GM12872 (cell line): ENCODE data around the gene ZNF800.

ENCODE experiments used
- TF ChIP-seq, protein P1 (sequence below): IDR thresholded peaks from 3 replicates; pipeline ENCODE4 v1.5.1; 2011; ENCODE audit warnings: low read depth, mild to moderate bottlenecking, low read length, moderate library complexity; ENCODE audit not compliant: insufficient read depth

The ZNF800 gene

DNA sequence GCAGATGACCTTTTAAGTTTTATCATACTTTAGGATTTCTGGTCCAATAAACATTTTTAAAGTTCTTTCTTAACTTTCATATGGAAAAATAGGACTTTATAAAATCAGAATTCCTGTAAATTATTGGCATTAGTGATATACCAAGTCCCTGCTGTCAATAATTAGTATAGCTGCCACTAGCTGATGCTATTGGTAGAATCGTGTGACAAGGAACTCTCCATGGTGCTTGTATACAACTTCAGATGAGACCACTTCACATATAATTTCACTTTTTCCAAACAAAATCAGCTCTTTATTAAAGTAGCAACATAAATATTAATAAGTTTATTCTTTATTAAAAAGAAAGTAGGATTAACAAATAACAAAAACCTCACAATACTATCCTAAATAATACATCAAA, 49.9 kb downstream of the ZNF800 start:
- TF ChIP-seq, protein P1, sequence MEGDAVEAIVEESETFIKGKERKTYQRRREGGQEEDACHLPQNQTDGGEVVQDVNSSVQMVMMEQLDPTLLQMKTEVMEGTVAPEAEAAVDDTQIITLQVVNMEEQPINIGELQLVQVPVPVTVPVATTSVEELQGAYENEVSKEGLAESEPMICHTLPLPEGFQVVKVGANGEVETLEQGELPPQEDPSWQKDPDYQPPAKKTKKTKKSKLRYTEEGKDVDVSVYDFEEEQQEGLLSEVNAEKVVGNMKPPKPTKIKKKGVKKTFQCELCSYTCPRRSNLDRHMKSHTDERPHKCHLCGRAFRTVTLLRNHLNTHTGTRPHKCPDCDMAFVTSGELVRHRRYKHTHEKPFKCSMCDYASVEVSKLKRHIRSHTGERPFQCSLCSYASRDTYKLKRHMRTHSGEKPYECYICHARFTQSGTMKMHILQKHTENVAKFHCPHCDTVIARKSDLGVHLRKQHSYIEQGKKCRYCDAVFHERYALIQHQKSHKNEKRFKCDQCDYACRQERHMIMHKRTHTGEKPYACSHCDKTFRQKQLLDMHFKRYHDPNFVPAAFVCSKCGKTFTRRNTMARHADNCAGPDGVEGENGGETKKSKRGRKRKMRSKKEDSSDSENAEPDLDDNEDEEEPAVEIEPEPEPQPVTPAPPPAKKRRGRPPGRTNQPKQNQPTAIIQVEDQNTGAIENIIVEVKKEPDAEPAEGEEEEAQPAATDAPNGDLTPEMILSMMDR = no peak

DNA sequence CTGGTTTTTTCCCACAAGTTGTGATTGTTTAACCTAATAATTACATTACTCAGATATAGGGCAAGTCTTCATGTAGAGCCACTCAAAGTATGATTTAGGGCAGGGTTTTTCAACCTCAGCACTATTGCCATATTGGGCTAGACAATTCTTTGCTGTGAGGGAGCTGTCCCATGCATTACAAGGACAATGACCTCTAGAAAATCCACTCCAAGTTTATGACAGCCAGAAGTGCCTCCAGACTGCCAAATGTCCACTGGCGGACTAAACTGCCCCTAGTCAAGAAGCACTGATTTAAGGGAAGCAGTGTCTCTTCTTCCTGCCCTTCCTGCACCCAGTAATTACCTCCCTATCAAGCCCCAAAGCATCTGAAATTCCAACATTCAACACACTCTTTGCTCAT, 54.4 kb downstream of the ZNF800 start:
- TF ChIP-seq, protein P1 = no peak

DNA sequence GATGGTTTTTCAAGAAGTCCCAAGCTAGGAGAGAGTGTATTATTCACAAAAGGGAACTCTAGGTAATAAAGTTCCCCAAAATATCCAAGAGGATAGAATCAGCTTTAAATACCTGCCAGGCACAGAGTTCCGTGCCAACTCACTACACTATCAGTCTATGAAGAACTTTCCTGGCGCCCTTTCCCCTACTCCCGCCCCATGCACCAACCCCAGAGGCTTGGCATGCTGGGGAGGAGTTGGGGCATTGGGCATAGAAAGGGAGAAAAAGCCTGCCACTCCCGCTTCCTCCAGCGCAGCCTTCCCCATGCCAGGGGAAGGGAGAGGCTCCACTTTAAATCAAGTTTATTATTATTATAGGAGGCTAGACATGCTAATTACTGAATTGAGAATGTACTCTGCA, 54.9 kb downstream of the ZNF800 start:
- TF ChIP-seq, protein P1 = no peak

DNA sequence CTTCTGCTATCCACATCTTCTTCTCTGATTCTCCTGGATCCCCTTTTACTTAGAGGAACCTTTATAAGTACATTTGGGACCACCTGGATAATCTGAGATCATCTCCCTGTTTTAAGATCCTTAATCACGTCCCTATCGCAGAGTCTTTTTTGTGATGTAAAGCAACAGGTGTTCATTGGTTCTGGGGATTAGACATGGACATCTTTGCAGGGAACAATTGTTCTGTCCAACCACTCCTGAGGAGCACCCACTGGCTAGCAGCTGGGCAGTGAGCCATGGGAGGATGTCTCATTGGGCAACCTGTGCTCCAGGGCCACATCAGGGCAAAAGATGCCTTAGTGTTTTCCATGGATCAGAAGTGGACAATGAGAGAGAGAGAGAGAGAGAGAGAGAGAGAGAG, 56.0 kb downstream of the ZNF800 start:
- TF ChIP-seq, protein P1 = no peak

DNA sequence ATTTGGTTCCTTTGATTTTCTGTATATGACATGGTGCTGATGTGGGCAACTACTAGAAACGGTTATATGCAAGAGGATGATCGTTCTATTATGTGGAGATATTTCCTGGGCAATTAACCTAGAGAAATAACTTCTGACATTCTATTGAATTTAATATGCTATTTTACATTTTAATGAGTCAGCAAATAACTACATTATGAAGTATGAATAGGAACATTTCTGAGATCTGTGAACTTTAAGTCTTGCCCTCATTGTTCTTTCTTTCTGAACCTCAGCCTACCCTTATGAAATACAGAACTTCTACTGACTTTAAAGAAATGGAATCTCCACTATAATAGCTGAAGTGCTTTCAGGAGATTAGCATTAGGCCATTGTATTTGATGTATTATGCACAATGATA, 59.6 kb downstream of the ZNF800 start:
- TF ChIP-seq, protein P1 = no peak

DNA sequence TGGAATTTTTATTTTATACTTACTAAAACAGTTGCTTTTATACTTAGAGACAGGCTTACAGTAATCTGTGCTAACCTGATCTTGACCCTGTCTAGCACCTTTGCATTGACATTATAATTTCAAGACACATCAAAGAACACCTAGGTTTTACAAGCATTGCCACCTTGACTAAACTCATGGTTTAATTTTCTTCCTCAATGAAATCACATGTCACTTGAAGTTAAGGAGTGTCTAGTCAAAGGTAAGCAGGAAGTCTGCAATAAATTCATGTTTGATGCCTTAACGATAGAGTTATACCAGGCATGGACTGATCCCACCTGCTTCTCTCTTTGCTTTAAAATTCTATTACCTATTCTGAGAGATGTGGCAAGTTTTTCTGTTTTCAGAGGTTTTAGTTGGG, 62.4 kb downstream of the ZNF800 start:
- TF ChIP-seq, protein P1 = no peak

DNA sequence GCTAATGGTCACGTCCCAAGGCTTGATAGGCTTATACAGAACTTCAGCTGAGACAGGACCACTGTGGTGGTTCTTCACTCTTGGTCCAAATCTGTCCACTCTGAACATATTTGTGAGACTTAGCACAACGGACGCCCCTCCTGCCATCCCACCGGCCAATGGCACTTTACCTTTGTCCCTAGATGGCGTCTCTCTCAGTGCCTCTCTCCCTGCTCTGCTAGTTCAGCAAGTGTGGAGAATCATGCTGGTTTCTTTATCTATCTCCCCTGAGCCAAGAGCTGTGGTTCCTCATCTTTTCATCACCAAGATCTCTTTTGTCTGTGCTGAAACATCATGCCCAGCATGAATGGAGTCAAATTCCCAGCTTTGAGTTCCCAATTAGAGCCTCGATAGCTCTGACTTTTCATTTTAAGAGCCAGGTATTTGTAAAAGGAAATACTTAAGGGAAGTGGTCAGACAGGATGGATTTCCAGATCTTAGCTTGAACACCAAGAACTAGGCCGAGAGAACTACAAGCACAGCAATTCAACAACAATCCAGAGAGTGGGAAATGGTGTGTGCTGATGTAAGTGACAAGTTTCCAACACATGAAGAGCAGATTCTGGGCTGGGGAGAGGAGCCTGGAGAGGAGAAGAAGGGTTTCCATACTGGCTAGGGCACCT, 69.5 kb downstream of the ZNF800 start:
- TF ChIP-seq, protein P1 = no peak
